ENCODE data around the gene CNTN1. TPM values are rescaled to one million over a fixed set of nuclear protein-coding genes. Genes with fewer than 3 reads are reported as not detected.

The CNTN1 gene
- total RNA-seq, result not detected in 2 replicates
- not detected for polyA plus RNA-seq (2012)

- no peak for DNase-seq (ENCODE audit: low read depth)
These were observed at the start of gene CNTN1 for GRCh38 chr12:40691913-40692764. Gene CNTN1 (plus strand): TSS chr12:40692439.

GRCh38 chr12:40643506-40643905, 48.7 kb upstream of the CNTN1 start:
- DNase-seq (ENCODE audit: low read depth), result no peak

- DNase-seq (ENCODE audit: low read depth), result no peak
These were observed 48.3 kb upstream of the CNTN1 start for GRCh38 chr12:40643976-40644375.

- no peak for DNase-seq (ENCODE audit: low read depth)
These were observed 47.5 kb upstream of the CNTN1 start for GRCh38 chr12:40644708-40645107.

GRCh38 chr12:40645361-40645760, 46.9 kb upstream of the CNTN1 start:
- no peak for DNase-seq (ENCODE audit: low read depth)

GRCh38 chr12:40646456-40646855, 45.8 kb upstream of the CNTN1 start:
- no peak for DNase-seq (ENCODE audit: low read depth)

GRCh38 chr12:40646911-40647310, 45.3 kb upstream of the CNTN1 start:
- DNase-seq (ENCODE audit: low read depth), result no peak

- no peak for DNase-seq (ENCODE audit: low read depth)
These were observed 44.6 kb upstream of the CNTN1 start for GRCh38 chr12:40647651-40648050.

- no peak for DNase-seq (ENCODE audit: low read depth)
These were observed 43.7 kb upstream of the CNTN1 start for GRCh38 chr12:40648519-40648918.

- no peak for DNase-seq (ENCODE audit: low read depth)
These were observed 42.1 kb upstream of the CNTN1 start for GRCh38 chr12:40650038-40650704.

- no peak for DNase-seq (ENCODE audit: low read depth)
These were observed 36.8 kb upstream of the CNTN1 start for GRCh38 chr12:40655451-40655850.

- DNase-seq (ENCODE audit: low read depth), result no peak
These were observed 29.9 kb upstream of the CNTN1 start for GRCh38 chr12:40662366-40662765.

- DNase-seq (ENCODE audit: low read depth), result no peak
These were observed 28.5 kb upstream of the CNTN1 start for GRCh38 chr12:40663781-40664180.

- no peak for DNase-seq (ENCODE audit: low read depth)
These were observed 24.1 kb upstream of the CNTN1 start for GRCh38 chr12:40668099-40668529.

- DNase-seq (ENCODE audit: low read depth), result no peak
These were observed 19.4 kb upstream of the CNTN1 start for GRCh38 chr12:40672741-40673271.

GRCh38 chr12:40681148-40681547, 11.1 kb upstream of the CNTN1 start:
- no peak for DNase-seq (ENCODE audit: low read depth)

- no peak for DNase-seq (ENCODE audit: low read depth)
These were observed 7.3 kb upstream of the CNTN1 start for GRCh38 chr12:40684986-40685385.

- no peak for DNase-seq (ENCODE audit: low read depth)
These were observed 4.0 kb upstream of the CNTN1 start for GRCh38 chr12:40688085-40688725.

GRCh38 chr12:40689576-40689975, 2.7 kb upstream of the CNTN1 start:
- no peak for DNase-seq (ENCODE audit: low read depth)

GRCh38 chr12:40692765-40693206, 547 bp downstream of the CNTN1 start:
- DNase-seq (ENCODE audit: low read depth), result no peak

GRCh38 chr12:40693207-40693821, 1.1 kb downstream of the CNTN1 start:
- no peak for DNase-seq (ENCODE audit: low read depth)
